Smooth muscle cell (in vitro differentiated cells): ENCODE results near the gene SUV39H1. TPM values are rescaled to one million over a fixed set of nuclear protein-coding genes. Genes with fewer than 3 reads are reported as not detected.
"Not testable (repeated sequence)": the region's sequence is repeated elsewhere in the genome, so short reads cannot be mapped to it uniquely, and the experiment has no call there.

ENCODE experiments used
- DNase-seq: peaks from one replicate; lab custom pipeline; 2025; ENCODE audit not compliant: unreplicated experiment; lab: John Stamatoyannopoulos, UW
- H2AFZ ChIP-seq: fragments of 200-600 bp; sonication (generic); 2 replicates; pipeline ENCODE4 v1.6.0; 2016; ENCODE audit warnings: antibody characterized with exemption, low read depth, mild to moderate bottlenecking
- H3F3A ChIP-seq: fragments of 200-600 bp; sonication (generic); 2 replicates; pipeline ENCODE4 v1.6.0; 2017; ENCODE audit warnings: antibody characterized with exemption, low read depth
- H3K27ac ChIP-seq: fragments of 200-600 bp; sonication (generic); 2 replicates; pipeline ENCODE4 v1.5.1; 2016; ENCODE audit warnings: low read depth, mild to moderate bottlenecking
- H3K27me3 ChIP-seq: fragments of 200-600 bp; sonication (generic); 2 replicates; pipeline ENCODE4 v1.6.1; 2016; ENCODE audit warnings: low read depth, mild to moderate bottlenecking
- H3K36me3 ChIP-seq: fragments of 200-600 bp; sonication (generic); 2 replicates; pipeline ENCODE4 v1.5.1; 2016; ENCODE audit warnings: low read depth
- H3K4me1 ChIP-seq: fragments of 200-600 bp; sonication (generic); 2 replicates; pipeline ENCODE4 v1.5.1; 2016; ENCODE audit warnings: low read depth
- H3K4me2 ChIP-seq: fragments of 200-600 bp; sonication (generic); 2 replicates; pipeline ENCODE4 v1.6.0; 2016; ENCODE audit warnings: mild to moderate bottlenecking
- H3K4me3 ChIP-seq: fragments of 200-600 bp; sonication (generic); 2 replicates; pipeline ENCODE4 v1.5.1; 2016; ENCODE audit warnings: mild to moderate bottlenecking
- H3K79me2 ChIP-seq: fragments of 200-600 bp; sonication (generic); 2 replicates; pipeline ENCODE4 v1.6.0; 2016; ENCODE audit warnings: low read depth, mild to moderate bottlenecking
- H3K9ac ChIP-seq: fragments of 200-600 bp; sonication (generic); 2 replicates; pipeline ENCODE4 v1.6.0; 2016; ENCODE audit warnings: low read depth
- H3K9me3 ChIP-seq: fragments of 200-600 bp; sonication (generic); replicated peaks from 2 replicates; pipeline ENCODE4 v1.5.1; 2016; ENCODE audit warnings: low read depth
- H4K20me1 ChIP-seq: fragments of 200-600 bp; sonication (generic); 2 replicates; pipeline ENCODE4 v1.6.0; 2016; ENCODE audit warnings: low read depth
- CTCF ChIP-seq: fragments of 200-600 bp; sonication (generic); IDR thresholded peaks from 2 replicates; pipeline ENCODE4 v1.5.1; 2017; ENCODE audit warnings: borderline replicate concordance, mild to moderate bottlenecking, antibody characterized with exemption; ENCODE audit not compliant: insufficient read depth, poor library complexity, severe bottlenecking
- WGBS: methylation state at CpG from one replicate; pipeline ENCODE4 v1.1.7; 2016; ENCODE audit warnings: low lambda C conversion rate; 5-methylcytosine and 5-hydroxymethylcytosine counted together
- polyA plus RNA-seq: library from polyadenylated mRNA; unstranded; fragments of >200 nt; fragmentation: Nextera tagmentation; extraction: Ambion mirVana; gene quantifications from 2 replicates; pipeline ENCODE4 v1.2.1, GENCODE V29; 2016
- total RNA-seq: library from RNA; depleted of rRNA; stranded (reverse); fragments of >200 nt; gene quantifications from 2 replicates; pipeline ENCODE4 v1.2.3, GENCODE V29; 2014

The SUV39H1 gene
- total and polyA plus RNA-seq, 2 experiments from 2014 or later: 2.7 to 7.7 TPM

- Histone ChIP-seq H3K4me3 (no peak overlapping the region), H3K9me3 (no peaks in the 10 kb centered on the region), H3K79me2 (no peaks in the 10 kb centered on the region), H2AFZ (no peak overlapping the region), H3K4me1 (no peaks in the 10 kb centered on the region), H3K9ac (no peak overlapping the region), H3K36me3 (no peaks in the 10 kb centered on the region), H3K27ac (no peak overlapping the region), H3K4me2 (no peak overlapping the region), H4K20me1 (no peaks in the 10 kb centered on the region), H3K27me3 (no peaks in the 10 kb centered on the region), H3F3A (no peaks in the 10 kb centered on the region)
- TF ChIP-seq CTCF: no peak
- WGBS: 87% methylated on average over 15 of the region's 19 CpGs
- DNase-seq: no peak
These were observed 7.9 kb upstream of the SUV39H1 start for GRCh38 chrX:48688531-48689150.

- WGBS: 64% methylated on average over 11 of the region's 11 CpGs
These were observed 7.2 kb upstream of the SUV39H1 start for GRCh38 chrX:48689208-48689920.

GRCh38 chrX:48691746-48692145, 4.8 kb upstream of the SUV39H1 start:
- not testable (repeated sequence) for H4K20me1 ChIP-seq, H3K4me1 ChIP-seq, H3K4me2 ChIP-seq, H2AFZ ChIP-seq, H3K79me2 ChIP-seq, H3K27me3 ChIP-seq, H3K9ac ChIP-seq, H3K4me3 ChIP-seq, DNase-seq, H3K36me3 ChIP-seq, H3F3A ChIP-seq, H3K27ac ChIP-seq, H3K9me3 ChIP-seq
- WGBS: 82% methylated on average over 5 of the region's 5 CpGs

More at GRCh38 chrX:48689208-48689920, 7.2 kb upstream of the SUV39H1 start:
- Histone ChIP-seq H3K9me3 (no peaks in the 10 kb centered on the region), H4K20me1 (no peaks in the 10 kb centered on the region), H3K27ac (no peak overlapping the region), H2AFZ (no peak overlapping the region), H3K36me3 (no peaks in the 10 kb centered on the region), H3K4me3 (no peak overlapping the region), H3K4me2 (no peak overlapping the region), H3K27me3 (no peaks in the 10 kb centered on the region), H3K9ac (no peak overlapping the region), H3F3A (no peaks in the 10 kb centered on the region), H3K79me2 (no peaks in the 10 kb centered on the region), H3K4me1 (no peaks in the 10 kb centered on the region)
- TF ChIP-seq CTCF: no peak
- DNase-seq: no peak

GRCh38 chrX:48694776-48695533, 1.6 kb upstream of the SUV39H1 start:
- no peaks in the 10 kb centered on the region for H3K27me3 ChIP-seq
- H3K79me2 ChIP-seq: no peaks in the 10 kb centered on the region
- 74% methylated on average over 15 of the region's 15 CpGs for WGBS
- no peak overlapping the region for H2AFZ ChIP-seq
- H3K4me1 ChIP-seq: no peaks in the 10 kb centered on the region
- no peak for DNase-seq
- TF ChIP-seq CTCF: no peak
- H3K36me3 ChIP-seq: no peaks in the 10 kb centered on the region
- H3K4me2 ChIP-seq: no peak overlapping the region
- H3F3A ChIP-seq: no peaks in the 10 kb centered on the region
- no peaks in the 10 kb centered on the region for H3K9me3 ChIP-seq
- no peak overlapping the region for H3K27ac ChIP-seq
- H3K9ac ChIP-seq: no peak overlapping the region
- no peaks in the 10 kb centered on the region for H4K20me1 ChIP-seq
- H3K4me3 ChIP-seq: no peak overlapping the region
